BJ (cell line): ENCODE results near the gene C4orf46. TPM values are rescaled to one million over a fixed set of nuclear protein-coding genes. Genes with fewer than 3 reads are reported as not detected.

ENCODE experiments used
- CTCF ChIA-PET: fragments of 350-600 bp; formaldehyde crosslinking; extraction: SDS; loops from one replicate; lab custom pipeline; 2021; ENCODE audit warnings: antibody characterized with exemption, inconsistent platforms; lab: Yijun Ruan, JAX
- POLR2A ChIA-PET: fragments of 300-600 bp; sonication (Branson Sonifier 250); formaldehyde crosslinking; extraction: SDS; loops from one replicate; lab custom pipeline; 2021; ENCODE audit warnings: antibody characterized with exemption; lab: Charles Lee
- DNase-seq: peaks from one replicate; pipeline ENCODE4 v3.0.0-alpha.2; 2011; ENCODE audit warnings: low read depth
- H3K27me3 ChIP-seq: 2 replicates; pipeline ENCODE4 v1.6.0; 2011; ENCODE audit warnings: low read length; ENCODE audit not compliant: control insufficient read depth, insufficient read depth
- H3K36me3 ChIP-seq: 2 replicates; pipeline ENCODE4 v1.5.1; 2011; ENCODE audit warnings: low read length; ENCODE audit not compliant: control insufficient read depth, insufficient read depth
- H3K4me3 ChIP-seq: 2 replicates; pipeline ENCODE4 v1.5.1; 2011; ENCODE audit warnings: low read depth, mild to moderate bottlenecking, control low read depth, low read length
- polyA plus RNA-seq: library from polyadenylated mRNA; depleted of rRNA; stranded (reverse); fragments of >200 nt; gene quantifications from 2 replicates; pipeline ENCODE4 v1.2.3, GENCODE V29; 2011
- TF ChIP-seq, protein P1 (sequence below): IDR thresholded peaks from 2 replicates; pipeline ENCODE4 v1.5.1; 2011; ENCODE audit warnings: low read depth, mild to moderate bottlenecking, control low read depth, inconsistent platforms, low read length, moderate library complexity; ENCODE audit not compliant: insufficient read depth

Gene C4orf46
- polyA plus RNA-seq, 1 experiment: 10.2 TPM

DNA sequence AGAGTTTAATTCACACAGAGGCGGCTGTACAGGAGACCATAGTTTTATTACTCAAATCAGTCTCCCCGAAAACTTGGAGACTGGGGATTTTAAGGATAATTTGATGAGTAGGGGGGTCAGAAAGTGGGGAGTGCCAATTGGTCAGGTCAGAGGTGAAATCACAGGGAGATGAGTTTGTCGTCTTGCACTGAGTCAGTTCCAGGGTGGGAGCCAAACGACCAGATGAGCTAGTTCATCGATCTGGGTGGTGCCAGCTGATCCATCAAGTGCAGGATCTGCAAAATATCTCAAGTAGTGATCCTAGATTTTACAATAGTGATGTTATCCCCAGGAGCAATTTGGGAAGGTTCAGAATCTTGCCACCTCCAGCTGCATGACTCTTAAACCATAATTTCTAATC is 4.4 kb upstream of the C4orf46 start:
- Histone ChIP-seq H3K36me3 (no peaks in the 10 kb centered on the region), H3K4me3 (no peak overlapping the region), H3K27me3 (no peaks in the 10 kb centered on the region)
- POLR2A ChIA-PET: no interaction called here
- DNase-seq: no peak
- TF ChIP-seq, protein P1, sequence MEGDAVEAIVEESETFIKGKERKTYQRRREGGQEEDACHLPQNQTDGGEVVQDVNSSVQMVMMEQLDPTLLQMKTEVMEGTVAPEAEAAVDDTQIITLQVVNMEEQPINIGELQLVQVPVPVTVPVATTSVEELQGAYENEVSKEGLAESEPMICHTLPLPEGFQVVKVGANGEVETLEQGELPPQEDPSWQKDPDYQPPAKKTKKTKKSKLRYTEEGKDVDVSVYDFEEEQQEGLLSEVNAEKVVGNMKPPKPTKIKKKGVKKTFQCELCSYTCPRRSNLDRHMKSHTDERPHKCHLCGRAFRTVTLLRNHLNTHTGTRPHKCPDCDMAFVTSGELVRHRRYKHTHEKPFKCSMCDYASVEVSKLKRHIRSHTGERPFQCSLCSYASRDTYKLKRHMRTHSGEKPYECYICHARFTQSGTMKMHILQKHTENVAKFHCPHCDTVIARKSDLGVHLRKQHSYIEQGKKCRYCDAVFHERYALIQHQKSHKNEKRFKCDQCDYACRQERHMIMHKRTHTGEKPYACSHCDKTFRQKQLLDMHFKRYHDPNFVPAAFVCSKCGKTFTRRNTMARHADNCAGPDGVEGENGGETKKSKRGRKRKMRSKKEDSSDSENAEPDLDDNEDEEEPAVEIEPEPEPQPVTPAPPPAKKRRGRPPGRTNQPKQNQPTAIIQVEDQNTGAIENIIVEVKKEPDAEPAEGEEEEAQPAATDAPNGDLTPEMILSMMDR: no peak
- CTCF ChIA-PET: no interaction called here

DNA sequence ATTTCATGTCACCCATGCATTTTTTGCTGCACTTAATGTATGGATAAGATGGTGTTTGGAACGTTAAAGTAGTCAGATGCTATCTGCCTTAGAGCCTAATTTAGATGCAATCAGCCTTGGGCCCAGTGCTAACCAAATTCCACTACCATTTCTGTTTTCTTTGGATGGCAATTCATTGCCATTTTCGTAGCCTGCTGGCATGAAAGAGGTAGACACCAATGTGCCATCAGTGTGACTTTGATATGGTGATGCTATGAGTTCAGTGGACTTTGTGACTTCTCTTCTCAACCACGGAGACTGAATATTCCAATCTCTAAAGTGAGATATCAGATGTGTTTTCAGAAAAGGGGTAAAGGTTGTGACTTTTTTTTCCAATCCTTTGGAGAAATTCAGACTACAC is 1.9 kb upstream of the C4orf46 start:
- CTCF ChIA-PET: no interaction called here
- Histone ChIP-seq H3K27me3 (no peaks in the 10 kb centered on the region), H3K36me3 (no peaks in the 10 kb centered on the region; the same call in 1 of the 2 replicates), H3K4me3 (no peak overlapping the region)
- DNase-seq: no peak
- POLR2A ChIA-PET: no interaction called here
- TF ChIP-seq, protein P1: no peak

DNA sequence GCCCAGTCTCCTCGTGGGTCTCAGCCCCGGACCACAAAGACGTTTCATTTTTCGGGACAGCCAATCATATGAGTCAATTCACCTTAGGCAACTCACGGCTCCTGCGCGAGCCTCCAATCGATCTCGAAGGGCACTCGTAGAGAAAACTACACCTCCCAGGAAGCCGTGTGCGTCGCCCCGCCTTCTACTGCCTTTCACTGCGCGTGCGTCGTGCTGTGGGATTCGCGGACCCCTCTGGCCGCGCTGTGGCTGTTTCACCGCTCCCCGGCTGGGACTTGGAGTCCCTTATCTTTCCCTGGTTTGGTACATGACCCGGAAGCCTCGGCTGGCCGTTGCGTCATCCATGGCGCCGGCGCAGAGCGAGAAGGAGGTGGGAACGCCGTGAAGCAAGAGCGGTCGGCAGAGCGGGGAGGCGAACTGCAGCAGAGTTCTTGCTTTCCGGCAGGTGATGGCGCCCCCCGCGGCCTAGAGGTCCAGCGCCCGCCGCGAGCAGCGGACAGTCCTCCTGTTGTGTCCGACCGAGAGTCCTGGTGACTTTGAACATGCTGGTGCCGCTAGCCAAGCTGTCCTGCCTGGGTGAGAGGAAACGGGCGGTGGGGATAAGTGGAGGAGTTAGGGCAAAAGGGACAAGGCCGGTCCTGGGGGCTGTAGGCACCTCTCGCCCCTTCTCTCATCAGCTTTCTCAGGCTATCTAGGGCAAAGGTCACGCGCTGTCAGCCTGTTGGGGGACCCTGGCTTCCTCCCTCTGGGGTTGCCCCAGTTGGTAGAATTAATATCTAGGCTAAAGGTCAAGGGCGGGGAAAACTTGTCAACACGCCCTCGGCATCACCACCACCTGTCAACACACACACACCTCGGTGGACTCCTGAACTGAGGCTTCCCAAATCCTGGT is 474 bp upstream of the C4orf46 start, which contains the start of gene ETFDH:
Gene ETFDH (plus strand): TSS at position 382 of the 892 bp plus-strand sequence. CDS start 161 bp downstream, at position 543.
- TF ChIP-seq, protein P1: peak; percentile 75
- CTCF ChIA-PET: interaction anchor here (0.7 to 1.4 kb wide), 3 partner anchors 9 to 507 kb away, joined by 3 to 4 read pairs (median 3); no protein-coding TSS in a partner anchor
- POLR2A ChIA-PET: no interaction called here
- Histone ChIP-seq H3K4me3 (peak within 1 kb of the TSS; percentile 71), H3K36me3 (no peaks in the 10 kb centered on the region; the same call in 1 of the 2 replicates), H3K27me3 (no peaks in the 10 kb centered on the region)
- peak; percentile 100 for DNase-seq

DNA sequence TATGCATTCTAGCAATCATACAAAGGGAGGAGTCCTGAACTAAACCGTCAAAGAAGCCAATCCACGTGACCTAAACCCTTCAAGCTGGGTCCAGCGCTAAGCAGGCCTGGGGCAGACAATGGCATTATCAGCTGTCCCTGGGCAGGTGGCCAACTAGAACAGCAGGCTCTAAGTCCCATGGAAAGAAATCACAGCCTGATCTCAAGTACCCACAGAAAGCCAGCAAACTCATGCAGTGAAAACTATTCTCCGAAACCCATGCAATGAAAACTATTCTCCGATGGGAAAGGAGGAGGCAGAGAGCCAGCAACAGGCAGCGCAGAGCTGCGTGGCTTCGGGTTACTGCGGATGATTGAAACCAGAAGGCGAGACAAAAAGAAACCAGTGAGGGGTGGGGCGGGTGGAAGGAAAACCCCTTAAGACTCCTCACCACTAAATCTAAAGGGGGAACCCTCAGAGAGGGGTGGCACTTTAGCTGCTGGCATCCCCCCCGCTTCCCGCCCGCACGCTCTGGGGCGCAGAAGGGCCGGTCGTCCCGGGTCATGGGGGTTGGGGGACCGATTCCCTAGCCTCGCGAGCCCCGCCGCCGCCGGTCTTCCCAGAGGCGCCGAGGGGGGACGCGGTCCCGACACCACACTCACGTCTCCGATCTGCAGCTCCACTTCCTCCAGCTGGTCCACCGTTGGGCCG is 567 bp downstream of the C4orf46 start:
- ChIA-PET POLR2A (no interaction called here), CTCF (interaction anchor here (1.1 to 1.4 kb wide), 3 partner anchors 9 to 44 kb away, joined by 3 to 5 read pairs (median 4); no protein-coding TSS in a partner anchor)

More for the DNA sequence above, 567 bp downstream of the C4orf46 start:
- Histone ChIP-seq H3K4me3 (peak overlapping the region; percentile 71), H3K27me3 (no peaks in the 10 kb centered on the region), H3K36me3 (no peaks in the 10 kb centered on the region; the same call in 1 of the 2 replicates)
- TF ChIP-seq, protein P1: no peak
- peak; percentile 32 for DNase-seq
